ENCODE measurements around the gene SMAD3.
"Not testable (repeated sequence)": the region's sequence is repeated elsewhere in the genome, so short reads cannot be mapped to it uniquely, and the experiment has no call there.

Gene SMAD3

DNA sequence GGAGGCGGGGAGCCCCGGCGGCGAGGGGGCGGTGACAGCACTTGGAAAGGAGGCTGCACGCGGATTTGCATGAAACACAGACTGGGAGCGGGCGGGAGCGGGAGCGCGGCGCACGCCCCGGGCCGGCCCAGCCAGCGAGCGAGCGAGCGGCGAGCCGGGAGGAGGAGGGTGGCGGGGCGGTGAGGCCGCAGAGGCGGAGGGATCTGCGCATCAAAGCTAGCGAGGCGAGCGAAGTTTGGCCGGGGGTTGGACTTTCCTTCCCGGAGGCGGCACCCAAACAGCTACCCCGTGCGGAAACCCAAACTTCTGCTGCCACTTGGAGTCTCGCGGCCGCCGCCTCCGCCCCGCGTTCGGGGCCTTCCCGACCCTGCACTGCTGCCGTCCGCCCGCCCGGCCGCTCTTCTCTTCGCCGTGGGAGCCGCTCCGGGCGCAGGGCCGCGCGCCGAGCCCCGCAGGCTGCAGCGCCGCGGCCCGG lies at the start of gene SMAD3:
TSS of gene SMAD3 (plus strand) at position 72 of the 475 bp plus-strand sequence. CDS start 553 bp downstream, outside the sequence.
- peak; percentile 97 for DNase-seq (ENCODE audit: low spot score)

DNA sequence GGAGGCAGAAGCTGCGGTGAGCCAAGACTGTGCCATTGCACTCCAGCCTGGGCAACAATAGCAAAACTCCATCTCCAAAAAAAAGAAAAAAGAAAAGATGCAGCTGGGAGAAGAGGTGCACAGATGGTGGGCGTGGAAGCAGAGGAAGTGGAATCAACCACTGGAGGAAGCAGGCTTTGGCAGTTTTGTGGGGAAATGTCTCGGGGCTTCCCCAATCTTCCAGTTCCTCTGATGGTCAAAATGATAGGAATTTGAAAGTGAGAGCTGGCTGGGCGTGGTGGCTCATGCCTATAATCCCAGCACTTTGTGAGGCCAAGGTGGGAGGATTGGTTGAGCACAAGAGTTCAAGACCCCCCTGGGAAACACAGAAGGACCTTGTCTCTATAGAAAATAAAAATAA lies 48.1 kb upstream of the SMAD3 start:
- no peak for DNase-seq (ENCODE audit: low spot score)

DNA sequence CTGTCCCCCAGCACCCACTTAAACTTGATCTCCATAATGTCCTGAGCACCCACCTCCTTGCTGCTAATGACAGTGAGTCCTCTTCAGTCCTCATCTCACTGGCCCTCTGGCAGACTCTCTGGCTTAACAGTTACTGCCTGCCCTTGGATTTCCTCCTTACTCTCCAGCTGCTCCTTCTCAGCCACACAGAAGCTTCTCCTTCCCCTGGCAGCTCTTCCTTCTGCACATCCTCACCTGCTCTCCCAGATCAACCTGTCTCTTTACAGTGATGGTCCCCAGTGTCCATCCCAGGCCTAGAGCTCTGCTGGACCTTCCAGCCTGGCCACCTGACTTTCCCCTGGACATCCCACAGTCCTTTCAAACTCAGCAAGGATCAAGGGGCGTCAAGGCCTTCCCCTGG lies 47.4 kb upstream of the SMAD3 start:
- no peak for DNase-seq (ENCODE audit: low spot score)

DNA sequence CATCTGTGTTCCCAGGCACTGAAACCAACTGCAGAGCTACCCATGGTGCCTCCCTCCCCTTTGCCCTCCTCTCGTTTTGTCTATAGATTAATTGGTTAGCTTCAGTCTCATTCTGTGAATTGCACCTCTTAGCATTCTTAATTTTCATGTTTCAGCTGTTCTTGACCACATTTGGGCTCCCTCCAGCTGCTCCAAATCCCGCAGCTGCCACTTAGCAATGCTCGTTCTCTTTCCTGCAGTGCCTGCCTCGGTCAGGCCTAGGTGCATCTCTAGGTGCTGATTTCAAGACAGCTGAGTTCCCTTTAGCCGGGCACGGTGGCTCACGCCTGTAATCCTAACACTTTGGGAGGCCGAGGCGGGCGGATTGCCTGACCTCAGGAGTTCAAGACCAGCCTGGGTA lies 47.0 kb upstream of the SMAD3 start:
- DNase-seq (ENCODE audit: low spot score) = no peak

DNA sequence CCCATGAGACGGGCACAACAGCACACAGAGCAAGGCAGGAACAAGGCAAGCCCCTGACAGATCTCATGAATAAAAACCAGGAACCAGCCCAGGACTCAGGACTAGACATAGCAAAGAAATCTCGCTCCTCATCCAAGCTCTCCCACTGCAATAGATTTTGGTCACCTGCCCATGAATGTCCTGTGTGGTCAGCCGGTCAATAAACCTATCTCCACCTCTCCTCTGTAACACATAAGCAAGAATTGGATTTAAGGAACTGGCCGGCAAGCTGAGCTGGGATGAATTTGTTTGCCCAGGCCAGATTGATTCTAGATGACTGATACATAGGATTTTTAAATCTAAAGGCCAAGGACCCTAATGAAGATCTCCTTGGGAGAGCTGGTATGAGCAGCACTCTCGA lies 46.3 kb upstream of the SMAD3 start:
- DNase-seq (ENCODE audit: low spot score) = no peak

DNA sequence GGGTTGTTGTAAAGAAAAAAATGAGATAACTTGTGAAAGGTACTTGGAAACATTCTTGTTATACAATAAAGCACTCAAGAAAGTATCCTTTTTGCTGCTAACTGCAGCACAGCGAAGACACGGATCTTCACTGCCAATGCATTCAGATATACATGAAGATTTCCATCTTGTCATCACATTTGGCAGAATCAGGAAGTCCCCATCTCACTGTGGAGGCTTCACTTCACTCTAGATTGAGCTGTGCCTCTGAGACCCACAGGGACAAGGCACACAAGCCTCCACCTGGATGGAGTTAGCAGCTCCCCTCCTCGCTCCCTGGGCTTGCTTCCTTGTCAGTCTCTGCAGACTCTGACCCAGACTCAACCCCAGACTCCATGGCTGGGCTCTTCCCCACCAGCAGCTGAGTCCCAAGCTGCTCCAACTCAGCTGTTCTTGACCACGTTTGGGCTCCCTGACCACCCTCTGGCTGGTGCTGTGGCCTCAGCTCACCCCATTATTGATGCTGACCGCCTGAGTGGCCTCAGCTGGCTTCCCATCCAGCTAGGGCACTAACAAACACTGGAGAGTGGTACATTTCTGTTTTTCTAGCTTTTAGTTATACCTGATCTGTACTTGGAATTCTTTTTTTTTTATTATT lies 45.4 kb upstream of the SMAD3 start:
- DNase-seq (ENCODE audit: low spot score) = no peak

DNA sequence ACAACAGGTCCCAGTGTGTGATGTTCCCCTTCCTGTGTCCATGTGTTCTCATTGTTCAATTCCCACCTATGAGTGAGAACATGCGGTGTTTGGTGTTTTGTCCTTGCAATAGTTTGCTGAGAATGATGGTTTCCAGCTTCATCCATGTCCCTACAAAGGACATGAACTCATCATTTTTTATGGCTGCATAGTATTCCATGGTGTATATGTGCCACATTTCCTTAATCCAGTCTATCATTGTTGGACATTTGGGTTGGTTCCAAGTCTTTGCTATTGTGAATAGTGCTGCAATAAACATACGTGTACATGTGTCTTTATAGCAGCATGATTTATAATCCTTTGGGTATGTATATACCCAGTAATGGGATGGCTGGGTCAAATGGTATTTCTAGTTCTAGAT lies 44.7 kb upstream of the SMAD3 start:
- not testable (repeated sequence) for DNase-seq (ENCODE audit: low spot score)

DNA sequence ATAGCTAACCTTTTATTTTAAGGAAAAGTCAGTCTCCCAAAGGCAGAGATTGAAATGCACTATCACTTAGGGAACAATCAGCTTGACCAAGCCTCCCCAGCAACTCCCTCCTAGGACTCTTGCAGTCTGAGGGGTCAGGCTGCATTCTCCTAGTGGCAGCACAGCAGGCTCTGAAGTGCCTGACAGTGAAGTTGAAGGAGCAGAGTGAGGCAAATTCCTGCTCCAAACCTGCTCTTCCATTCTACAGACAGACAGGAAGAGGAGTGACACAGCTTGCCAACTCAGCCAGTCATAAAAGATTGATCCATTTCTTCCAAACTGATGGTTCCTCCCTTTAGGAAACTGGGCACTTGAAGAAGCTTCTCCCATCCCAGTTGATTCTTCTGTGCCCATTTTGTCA lies 43.9 kb upstream of the SMAD3 start:
- no peak for DNase-seq (ENCODE audit: low spot score)

DNA sequence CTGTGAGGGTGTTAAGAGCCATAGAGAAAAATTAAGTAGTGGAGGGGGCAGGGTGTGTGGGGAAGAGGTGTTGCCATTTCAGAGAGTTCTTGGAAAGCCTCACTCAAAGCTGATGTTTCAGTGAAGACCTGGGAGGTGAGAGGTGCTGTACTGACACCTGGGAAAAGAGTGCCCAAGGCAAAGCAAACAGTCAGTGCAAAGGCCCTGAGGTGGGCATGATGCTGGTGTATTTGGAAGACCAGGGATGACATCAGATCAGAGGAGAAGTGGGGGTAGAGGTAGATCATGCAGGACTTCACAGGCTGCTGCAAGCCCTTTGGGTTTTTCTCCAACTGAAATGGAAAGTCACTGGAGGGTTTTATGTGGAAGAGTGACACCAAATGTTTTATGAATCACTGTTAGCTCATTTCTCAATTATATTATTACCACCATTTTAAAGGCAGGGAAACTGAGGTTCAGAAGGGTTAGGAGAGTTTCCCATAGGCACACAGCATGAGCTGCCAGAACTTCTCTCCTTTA lies 42.8 kb upstream of the SMAD3 start:
- no peak for DNase-seq (ENCODE audit: low spot score)

DNA sequence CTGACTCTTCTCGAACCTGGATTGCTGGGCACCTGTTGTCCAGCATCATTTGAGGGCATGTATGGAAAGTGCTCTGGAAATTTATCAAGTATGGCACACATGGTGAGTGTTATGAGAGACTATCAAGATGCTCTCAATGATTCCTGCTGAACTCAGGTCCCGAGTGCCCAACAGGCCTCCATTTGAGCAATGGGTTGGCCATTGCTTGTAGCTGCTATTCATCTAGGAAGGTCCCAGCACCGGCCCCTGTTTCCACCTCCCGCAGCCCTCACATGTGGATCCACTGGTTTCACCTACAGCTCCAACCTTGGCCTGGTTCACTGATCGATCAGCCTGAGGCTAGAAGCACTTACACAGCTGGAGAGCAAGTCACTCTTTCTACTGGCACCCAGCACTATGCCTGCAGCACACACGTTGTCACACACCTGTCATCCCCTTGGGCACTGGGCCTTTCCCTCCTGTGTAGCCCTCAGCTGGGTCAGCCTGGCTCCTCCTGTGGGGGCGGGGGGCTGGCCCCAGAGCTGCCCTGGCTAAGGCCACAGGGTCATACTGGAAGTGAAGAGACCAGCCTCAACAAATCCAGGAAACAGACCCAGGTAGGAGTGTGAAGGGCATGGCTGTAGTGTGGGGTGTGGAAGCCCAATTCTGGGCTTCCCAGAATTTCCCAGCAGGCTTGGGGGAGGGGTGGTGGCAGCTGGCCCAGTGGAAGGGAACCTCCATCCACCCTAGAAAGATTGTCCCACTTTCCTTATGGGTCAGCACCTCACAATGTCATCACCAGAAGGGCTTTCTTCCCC lies 41.7 kb upstream of the SMAD3 start:
- no peak for DNase-seq (ENCODE audit: low spot score)

DNA sequence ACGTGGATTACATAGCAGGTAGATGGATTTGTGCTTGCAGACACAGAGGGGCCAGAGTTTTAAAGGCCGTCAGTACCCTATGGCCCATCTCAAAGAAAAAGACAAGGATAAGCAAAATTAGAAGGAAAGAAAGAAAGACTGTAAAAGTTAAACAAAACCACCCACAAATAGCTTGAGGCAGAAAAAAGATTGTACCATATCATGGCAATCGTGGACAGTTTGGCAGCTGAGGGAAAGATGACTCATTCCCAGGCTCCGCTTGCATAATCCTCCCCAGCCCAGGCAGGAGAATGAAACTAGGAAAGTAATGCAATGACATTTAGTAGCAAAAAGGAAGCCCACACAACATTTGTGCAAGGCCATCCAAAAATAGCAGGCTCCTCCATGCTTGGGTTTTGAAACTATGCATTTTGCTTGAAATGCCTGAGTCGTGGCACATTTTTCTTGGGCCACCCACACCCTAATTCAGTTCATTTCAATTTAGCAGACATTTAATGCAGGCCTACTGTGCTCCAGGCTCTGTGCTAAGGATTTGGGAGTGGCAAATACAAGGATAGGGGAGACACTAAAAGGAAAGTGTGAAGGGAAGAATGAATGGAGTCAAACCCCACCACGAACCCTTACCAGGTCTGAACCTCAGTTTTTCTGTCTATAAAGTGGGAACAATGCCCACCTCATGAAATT lies 40.9 kb upstream of the SMAD3 start:
- peak; percentile 80 for DNase-seq (ENCODE audit: low spot score)

DNA sequence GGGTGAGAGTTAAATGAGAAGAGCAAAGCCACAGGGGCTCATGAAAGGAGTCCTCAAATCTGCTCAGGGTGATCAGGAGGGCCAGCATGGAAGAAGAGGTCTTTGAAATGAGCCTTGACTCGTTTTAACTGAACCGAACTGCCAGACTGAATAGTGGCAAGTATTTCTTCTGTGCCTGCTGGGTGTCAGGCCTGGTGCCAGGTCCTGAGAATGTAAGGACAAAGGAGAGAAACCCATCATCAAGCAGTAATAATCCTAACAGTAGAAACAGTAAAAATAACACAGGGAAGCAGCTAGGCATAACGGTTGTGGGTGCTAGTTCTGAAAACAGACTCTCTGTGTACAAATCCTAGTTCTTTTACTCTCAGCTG lies 40.4 kb upstream of the SMAD3 start:
- DNase-seq (ENCODE audit: low spot score) = no peak

DNA sequence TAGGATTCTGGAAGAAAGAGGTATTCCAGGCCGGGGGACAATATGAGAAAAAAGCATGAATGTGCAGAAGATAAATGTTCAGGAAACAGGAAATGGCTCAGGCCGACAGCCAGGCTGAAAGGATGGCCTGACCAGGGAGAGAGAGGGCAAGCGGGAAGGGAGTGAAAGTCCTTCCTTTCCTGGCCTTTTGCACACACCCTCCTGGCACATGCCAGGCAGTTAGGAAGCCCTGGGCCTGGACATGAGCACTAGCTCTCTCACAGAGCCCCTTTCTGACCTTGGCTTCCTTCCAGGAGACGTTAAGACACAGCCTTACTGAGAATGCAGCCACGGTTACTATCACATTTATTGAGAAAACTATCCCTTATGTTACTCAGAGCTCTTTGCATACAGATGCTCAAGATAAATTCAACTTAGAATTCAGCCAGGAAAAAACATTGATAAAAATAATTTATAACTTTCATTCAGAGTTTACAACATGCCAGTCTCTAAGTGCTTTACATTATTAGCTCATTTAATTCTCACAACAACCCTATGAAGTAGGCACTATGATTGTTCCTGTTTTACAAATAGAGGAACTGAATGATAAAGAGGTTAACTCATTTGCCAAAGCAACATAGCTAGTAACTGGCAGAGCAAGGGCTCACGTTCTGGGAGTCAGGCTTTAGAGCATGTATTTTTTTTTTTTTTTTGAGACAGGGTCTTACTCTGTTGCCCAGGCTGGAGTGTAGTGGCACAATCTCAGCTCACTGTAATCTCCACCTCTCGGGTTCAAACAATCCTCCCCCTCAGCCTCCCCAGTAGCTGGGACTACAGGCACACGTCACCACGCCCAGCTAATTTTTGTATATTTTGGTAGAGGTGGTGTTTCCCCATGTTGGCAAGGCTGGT lies 39.4 kb upstream of the SMAD3 start:
- peak; percentile 72 for DNase-seq (ENCODE audit: low spot score)

DNA sequence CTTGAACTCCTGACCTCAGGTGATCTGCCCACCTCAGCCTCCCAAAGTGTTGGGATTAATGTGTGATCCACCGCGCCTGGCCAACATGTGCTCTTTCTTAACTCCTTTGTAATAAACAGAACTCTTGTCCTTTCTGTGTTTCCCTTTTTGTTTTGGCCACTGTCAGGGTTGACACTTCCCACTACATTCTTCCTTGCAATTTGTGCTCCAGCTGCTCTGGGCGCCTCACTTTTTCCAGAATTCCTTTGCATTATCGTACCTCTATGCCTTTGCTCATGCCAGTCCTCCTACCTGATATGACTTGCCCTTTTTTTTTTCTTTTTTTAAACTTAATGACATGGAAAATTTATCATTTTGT lies 38.8 kb upstream of the SMAD3 start:
- DNase-seq (ENCODE audit: low spot score) = no peak

DNA sequence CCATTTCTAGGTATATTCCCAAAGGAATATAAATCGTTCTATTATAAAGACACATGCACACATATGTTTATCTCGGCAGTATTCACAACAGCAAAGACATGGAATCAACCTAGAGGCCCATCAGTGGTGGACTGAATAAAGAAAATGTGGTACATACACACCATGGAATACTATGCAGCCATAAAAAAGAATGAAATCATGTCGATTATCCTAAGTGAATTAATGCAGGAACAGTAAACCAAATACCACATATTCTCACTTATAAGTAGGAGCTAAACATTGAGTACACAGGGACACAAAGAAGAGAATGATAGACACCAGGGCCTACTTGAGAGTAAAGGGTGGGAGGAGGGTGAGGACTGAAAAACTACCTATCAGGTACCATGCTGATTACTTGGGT lies 37.0 kb upstream of the SMAD3 start:
- not testable (repeated sequence) for DNase-seq (ENCODE audit: low spot score)

DNA sequence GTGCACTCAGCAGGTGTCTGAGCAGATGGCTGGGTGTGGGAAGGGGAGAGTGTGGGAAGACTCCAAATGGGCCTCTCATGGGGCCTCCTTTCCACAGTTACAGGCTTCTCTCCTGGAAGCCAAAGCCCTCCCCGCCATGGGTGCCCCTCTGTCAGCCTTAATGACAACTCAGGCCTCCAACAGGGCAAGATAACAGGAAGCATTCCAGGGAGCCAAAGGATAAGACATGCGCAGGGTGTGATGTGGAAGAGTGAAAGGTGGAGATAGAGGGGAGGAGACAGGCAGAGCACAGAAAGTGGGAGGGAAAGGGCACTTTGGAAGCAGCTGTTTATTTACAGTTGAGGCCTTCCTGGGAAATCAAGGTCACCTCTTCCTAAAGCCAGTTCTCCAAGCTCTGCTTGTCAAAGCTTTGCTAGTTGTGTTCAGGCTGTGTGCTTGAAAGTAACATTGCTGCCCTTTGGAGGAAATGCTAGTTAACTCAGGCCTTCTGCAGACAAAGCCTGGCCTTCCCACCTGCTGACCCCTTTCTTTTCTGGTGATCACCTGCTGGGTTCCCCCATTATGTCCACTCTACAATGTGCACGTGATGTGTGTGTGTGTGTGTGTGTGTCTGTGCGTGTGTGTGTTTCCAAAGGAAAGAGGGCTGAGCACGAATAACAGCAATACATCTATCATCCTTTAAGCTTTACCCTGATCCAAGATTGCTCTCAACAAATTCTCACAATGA lies 35.2 kb upstream of the SMAD3 start:
- no peak for DNase-seq (ENCODE audit: low spot score)

DNA sequence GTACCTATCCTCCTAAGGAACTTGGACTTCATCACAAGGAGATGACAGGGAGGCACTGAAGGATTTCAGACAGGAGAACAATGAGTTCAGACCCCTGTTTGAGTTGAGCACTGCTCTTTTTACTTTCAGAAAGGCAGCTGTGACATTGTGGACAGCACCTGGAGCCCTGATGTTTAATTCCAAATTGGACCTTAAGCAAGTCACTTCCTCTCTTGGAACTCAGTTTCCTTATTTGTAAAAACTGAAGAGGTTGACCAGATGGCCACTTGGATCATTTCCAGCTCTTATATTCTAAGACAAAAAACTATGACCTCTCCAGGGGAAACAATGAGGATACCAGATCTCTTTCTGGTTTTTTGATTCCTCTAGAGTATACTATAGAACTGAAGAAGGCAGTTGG lies 34.1 kb upstream of the SMAD3 start:
- DNase-seq (ENCODE audit: low spot score) = no peak

DNA sequence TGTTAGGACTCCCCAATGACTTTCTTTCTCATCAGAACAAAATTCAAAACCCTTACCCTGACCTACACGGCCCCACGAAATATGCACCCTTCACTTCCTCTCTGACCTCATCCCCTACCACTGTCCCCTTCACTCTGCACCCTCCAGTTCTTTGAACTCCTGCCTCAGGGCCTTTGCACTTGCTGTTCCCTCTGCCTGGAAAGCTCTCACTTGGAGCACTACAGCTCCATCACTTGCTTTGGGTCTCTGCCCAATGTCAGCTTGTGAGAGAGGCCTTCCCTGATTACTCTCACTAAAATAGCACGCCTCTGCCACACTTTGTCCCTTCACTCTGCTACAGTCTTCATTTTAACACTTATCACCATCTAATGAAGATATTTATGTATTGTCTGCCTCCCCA lies 32.8 kb upstream of the SMAD3 start:
- DNase-seq (ENCODE audit: low spot score) = no peak

DNA sequence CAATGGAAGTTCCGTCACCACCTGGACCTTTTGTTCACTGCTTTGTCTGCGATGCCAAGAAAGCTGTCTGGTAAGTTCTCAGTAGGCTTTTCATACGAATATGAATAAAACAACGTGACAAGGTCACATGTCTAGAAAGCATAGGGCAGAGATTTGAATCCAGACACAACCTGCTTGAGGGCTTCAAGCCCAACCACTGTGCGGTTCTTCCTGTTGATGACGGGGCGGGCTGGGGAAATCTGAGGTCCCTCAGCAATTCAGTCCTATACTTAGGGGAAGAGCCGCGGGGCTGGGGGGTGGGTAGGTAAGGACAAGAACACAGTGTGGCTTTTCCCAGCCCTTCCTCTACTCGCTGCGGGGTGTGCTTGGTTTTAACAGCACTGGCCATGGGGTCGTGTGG lies 32.4 kb upstream of the SMAD3 start:
- DNase-seq (ENCODE audit: low spot score) = no peak

DNA sequence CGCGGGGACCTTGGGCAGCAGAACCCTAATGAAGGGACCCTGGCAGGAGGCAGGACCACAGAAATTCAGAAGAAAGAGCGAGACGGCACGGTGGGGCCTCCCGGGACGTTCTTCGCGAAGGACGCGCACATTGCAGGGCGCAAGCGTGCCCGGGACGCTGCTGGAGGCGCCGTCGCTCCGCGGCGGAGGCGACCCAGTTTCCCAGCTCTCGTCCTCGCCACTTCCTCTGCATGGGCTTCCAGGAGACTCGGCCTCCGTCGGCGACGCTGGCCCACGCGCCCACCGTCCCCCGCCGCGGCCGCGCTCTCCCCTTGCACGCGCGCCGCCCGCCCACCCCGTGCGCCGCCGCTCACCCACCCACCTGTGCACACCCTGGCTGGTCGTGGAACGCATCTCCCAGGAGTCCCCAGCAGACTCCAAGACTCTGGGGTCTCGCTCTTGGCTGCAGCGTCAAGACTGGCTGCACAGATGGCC lies 31.8 kb upstream of the SMAD3 start:
- no peak for DNase-seq (ENCODE audit: low spot score)

DNA sequence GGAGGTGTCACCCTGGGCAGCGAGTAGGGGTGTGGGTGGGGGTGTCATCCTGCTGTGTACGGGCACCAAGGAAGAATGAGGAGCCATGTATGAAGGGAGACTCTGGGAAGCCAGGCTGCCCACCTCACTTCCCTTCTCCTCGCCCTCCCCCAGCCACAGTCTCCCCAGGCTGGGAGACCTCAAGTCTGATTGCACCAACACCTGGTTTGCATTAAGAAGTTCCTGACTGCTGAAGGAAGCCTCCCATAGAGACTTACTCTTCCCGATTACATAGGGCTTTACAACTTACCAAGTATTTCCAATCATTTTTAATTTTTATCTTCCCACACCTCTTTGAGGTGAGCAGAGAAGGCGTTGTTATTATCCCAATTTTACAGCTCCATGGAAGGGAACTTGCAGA lies 29.5 kb upstream of the SMAD3 start:
- no peak for DNase-seq (ENCODE audit: low spot score)
